ENCODE measurements around the gene AP5S1.

DNA sequence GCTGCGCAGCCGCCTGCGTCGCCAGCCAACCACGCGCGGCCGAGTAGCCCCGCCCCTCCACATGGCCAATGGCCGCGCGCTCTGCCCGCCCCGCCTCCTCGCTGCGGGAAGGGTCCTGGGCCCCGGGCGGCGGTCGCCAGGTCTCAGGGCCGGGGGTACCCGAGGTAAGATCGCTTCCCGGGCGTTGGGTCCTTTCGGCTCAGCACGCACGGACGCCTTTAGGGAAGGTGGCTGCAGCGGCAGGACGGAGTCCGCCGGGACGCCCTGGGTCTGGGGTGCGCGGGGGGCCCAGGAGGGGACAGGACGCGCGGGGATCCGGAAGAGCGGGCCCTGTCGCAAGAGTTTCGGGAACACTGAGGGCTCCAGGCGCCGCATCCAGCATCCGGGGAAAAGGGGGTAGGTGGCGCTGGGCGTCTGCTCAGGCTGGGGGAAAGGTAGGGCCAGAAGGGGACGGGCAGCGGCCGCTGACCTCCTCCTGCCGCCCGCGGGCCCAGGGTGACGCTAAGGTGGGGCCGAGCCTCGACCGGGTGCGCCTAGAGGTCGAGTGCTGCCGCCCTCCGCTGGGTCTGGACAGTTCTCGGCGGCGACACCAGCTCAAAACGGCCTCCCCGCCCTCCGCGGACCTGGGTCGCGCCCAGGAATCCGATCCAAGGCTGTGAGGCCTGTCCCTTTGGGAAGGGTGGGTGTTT lies 26.5 kb downstream of the AP5S1 start, which contains the start of gene MAVS:
- TF ChIP-seq, protein P1, sequence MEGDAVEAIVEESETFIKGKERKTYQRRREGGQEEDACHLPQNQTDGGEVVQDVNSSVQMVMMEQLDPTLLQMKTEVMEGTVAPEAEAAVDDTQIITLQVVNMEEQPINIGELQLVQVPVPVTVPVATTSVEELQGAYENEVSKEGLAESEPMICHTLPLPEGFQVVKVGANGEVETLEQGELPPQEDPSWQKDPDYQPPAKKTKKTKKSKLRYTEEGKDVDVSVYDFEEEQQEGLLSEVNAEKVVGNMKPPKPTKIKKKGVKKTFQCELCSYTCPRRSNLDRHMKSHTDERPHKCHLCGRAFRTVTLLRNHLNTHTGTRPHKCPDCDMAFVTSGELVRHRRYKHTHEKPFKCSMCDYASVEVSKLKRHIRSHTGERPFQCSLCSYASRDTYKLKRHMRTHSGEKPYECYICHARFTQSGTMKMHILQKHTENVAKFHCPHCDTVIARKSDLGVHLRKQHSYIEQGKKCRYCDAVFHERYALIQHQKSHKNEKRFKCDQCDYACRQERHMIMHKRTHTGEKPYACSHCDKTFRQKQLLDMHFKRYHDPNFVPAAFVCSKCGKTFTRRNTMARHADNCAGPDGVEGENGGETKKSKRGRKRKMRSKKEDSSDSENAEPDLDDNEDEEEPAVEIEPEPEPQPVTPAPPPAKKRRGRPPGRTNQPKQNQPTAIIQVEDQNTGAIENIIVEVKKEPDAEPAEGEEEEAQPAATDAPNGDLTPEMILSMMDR (IDR thresholded peaks at IDR 0.05), result no peak
- peak in 1 of 2 donors; percentile 74 for TF ChIP-seq POLR2A (IDR thresholded peaks at IDR 0.05)

Measured in vagina (tissue), 2 donors.